ENCODE measurements around the gene ZBTB47. TPM values are rescaled to one million over a fixed set of nuclear protein-coding genes. Genes with fewer than 3 reads are reported as not detected.

ZBTB47 gene
- total and polyA plus RNA-seq, 4 donors = 23.8 to 59.5 (median 53.1) TPM

- no peak for DNase-seq (ENCODE audit: low read depth in 4 of 6, low spot score in 6 of 6)
- no peak overlapping the region for H3K27ac ChIP-seq (ENCODE audit: low read depth, low read length)
- no peaks in the 10 kb centered on the region for H3K27me3 ChIP-seq (ENCODE audit: control insufficient read depth, insufficient read depth, low read length)
- no peak overlapping the region for H3K4me3 ChIP-seq (ENCODE audit: low read depth, low read length)
- peaks cover 3% of the 10 kb centered on the region for H3K4me1 ChIP-seq (ENCODE audit: control insufficient read depth, insufficient read depth, low read length)
- H3K9me3 ChIP-seq (ENCODE audit: control insufficient read depth, insufficient read depth, low read length) = no peaks in the 10 kb centered on the region
- WGBS (ENCODE audit: insufficient coverage) = 80% methylated on average over 1 of the region's 6 CpGs
- peaks cover 30% of the 10 kb centered on the region for H3K36me3 ChIP-seq (ENCODE audit: control insufficient read depth, insufficient read depth, low read length)
These were observed 20.0 kb upstream of the ZBTB47 start for GRCh38 chr3:42633544-42633943.

GRCh38 chr3:42635111-42635510 is 18.4 kb upstream of the ZBTB47 start:
- no peak overlapping the region for H3K4me3 ChIP-seq (ENCODE audit: low read depth, low read length)

GRCh38 chr3:42637001-42637400 is 16.5 kb upstream of the ZBTB47 start:
- Histone ChIP-seq H3K4me1 (ENCODE audit: control insufficient read depth, insufficient read depth, low read length) (peaks cover under 1% of the 10 kb centered on the region), H3K9me3 (ENCODE audit: control insufficient read depth, insufficient read depth, low read length) (no peaks in the 10 kb centered on the region), H3K4me3 (ENCODE audit: low read depth, low read length) (no peak overlapping the region), H3K27ac (ENCODE audit: low read depth, low read length) (no peak overlapping the region), H3K36me3 (ENCODE audit: control insufficient read depth, insufficient read depth, low read length) (peaks cover 41% of the 10 kb centered on the region), H3K27me3 (ENCODE audit: control insufficient read depth, insufficient read depth, low read length) (no peaks in the 10 kb centered on the region)
- 100% methylated on average over 1 of the region's 6 CpGs for WGBS (ENCODE audit: insufficient coverage)
- DNase-seq (ENCODE audit: low read depth in 4 of 6, low spot score in 6 of 6) = no peak

More at GRCh38 chr3:42635111-42635510, 18.4 kb upstream of the ZBTB47 start:
- Histone ChIP-seq H3K9me3 (ENCODE audit: control insufficient read depth, insufficient read depth, low read length) (no peaks in the 10 kb centered on the region), H3K4me1 (ENCODE audit: control insufficient read depth, insufficient read depth, low read length) (peaks cover 3% of the 10 kb centered on the region), H3K36me3 (ENCODE audit: control insufficient read depth, insufficient read depth, low read length) (peaks cover 37% of the 10 kb centered on the region), H3K27ac (ENCODE audit: low read depth, low read length) (no peak overlapping the region), H3K27me3 (ENCODE audit: control insufficient read depth, insufficient read depth, low read length) (no peaks in the 10 kb centered on the region)
- DNase-seq (ENCODE audit: low read depth in 4 of 6, low spot score in 6 of 6) = no peak
- WGBS (ENCODE audit: insufficient coverage) = no CpG with 5 or more reads among the region's 2 CpGs

- no peak overlapping the region for H3K27ac ChIP-seq (ENCODE audit: low read depth, low read length)
- 80% methylated on average over 2 of the region's 6 CpGs for WGBS (ENCODE audit: insufficient coverage)
- DNase-seq (ENCODE audit: low read depth in 4 of 6, low spot score in 6 of 6) = no peak
- peaks cover 35% of the 10 kb centered on the region for H3K36me3 ChIP-seq (ENCODE audit: control insufficient read depth, insufficient read depth, low read length)
- H3K9me3 ChIP-seq (ENCODE audit: control insufficient read depth, insufficient read depth, low read length) = no peaks in the 10 kb centered on the region
- no peak overlapping the region for H3K4me3 ChIP-seq (ENCODE audit: low read depth, low read length)
- H3K4me1 ChIP-seq (ENCODE audit: control insufficient read depth, insufficient read depth, low read length) = no peaks in the 10 kb centered on the region
- no peaks in the 10 kb centered on the region for H3K27me3 ChIP-seq (ENCODE audit: control insufficient read depth, insufficient read depth, low read length)
These were observed 15.1 kb upstream of the ZBTB47 start for GRCh38 chr3:42638339-42638842.

- DNase-seq (ENCODE audit: low read depth in 4 of 6, low spot score in 6 of 6) = no peak
- Histone ChIP-seq H3K27ac (ENCODE audit: low read depth, low read length) (no peak overlapping the region), H3K4me1 (ENCODE audit: control insufficient read depth, insufficient read depth, low read length) (no peaks in the 10 kb centered on the region), H3K36me3 (ENCODE audit: control insufficient read depth, insufficient read depth, low read length) (peaks cover 38% of the 10 kb centered on the region), H3K27me3 (ENCODE audit: control insufficient read depth, insufficient read depth, low read length) (no peaks in the 10 kb centered on the region), H3K4me3 (ENCODE audit: low read depth, low read length) (no peak overlapping the region), H3K9me3 (ENCODE audit: control insufficient read depth, insufficient read depth, low read length) (no peaks in the 10 kb centered on the region)
- WGBS (ENCODE audit: insufficient coverage) = 92% methylated on average over 6 of the region's 6 CpGs
These were observed 14.3 kb upstream of the ZBTB47 start for GRCh38 chr3:42639192-42639591.

GRCh38 chr3:42640129-42640528 is 13.4 kb upstream of the ZBTB47 start:
- H3K4me1 ChIP-seq (ENCODE audit: control insufficient read depth, insufficient read depth, low read length) = no peaks in the 10 kb centered on the region
- H3K36me3 ChIP-seq (ENCODE audit: control insufficient read depth, insufficient read depth, low read length) = peaks cover 40% of the 10 kb centered on the region
- no peak overlapping the region for H3K4me3 ChIP-seq (ENCODE audit: low read depth, low read length)
- no peak overlapping the region for H3K27ac ChIP-seq (ENCODE audit: low read depth, low read length)
- H3K9me3 ChIP-seq (ENCODE audit: control insufficient read depth, insufficient read depth, low read length) = no peaks in the 10 kb centered on the region
- no peak for DNase-seq (ENCODE audit: low read depth in 4 of 6, low spot score in 6 of 6)
- H3K27me3 ChIP-seq (ENCODE audit: control insufficient read depth, insufficient read depth, low read length) = no peaks in the 10 kb centered on the region

- Histone ChIP-seq H3K9me3 (ENCODE audit: control insufficient read depth, insufficient read depth, low read length) (no peaks in the 10 kb centered on the region), H3K4me1 (ENCODE audit: control insufficient read depth, insufficient read depth, low read length) (no peaks in the 10 kb centered on the region), H3K27me3 (ENCODE audit: control insufficient read depth, insufficient read depth, low read length) (no peaks in the 10 kb centered on the region), H3K36me3 (ENCODE audit: control insufficient read depth, insufficient read depth, low read length) (peaks cover 39% of the 10 kb centered on the region), H3K27ac (ENCODE audit: low read depth, low read length) (no peak overlapping the region), H3K4me3 (ENCODE audit: low read depth, low read length) (no peak overlapping the region)
- DNase-seq (ENCODE audit: low read depth in 4 of 6, low spot score in 6 of 6) = no peak
- 100% methylated on average over 1 of the region's 6 CpGs for WGBS (ENCODE audit: insufficient coverage)
These were observed 12.6 kb upstream of the ZBTB47 start for GRCh38 chr3:42640771-42641370.

GRCh38 chr3:42647821-42648459 is 5.6 kb upstream of the ZBTB47 start:
- DNase-seq (ENCODE audit: low read depth in 4 of 6, low spot score in 6 of 6) = no peak
- WGBS (ENCODE audit: insufficient coverage) = 20% methylated on average over 1 of the region's 5 CpGs
- Histone ChIP-seq H3K36me3 (ENCODE audit: control insufficient read depth, insufficient read depth, low read length) (peaks cover 22% of the 10 kb centered on the region), H3K27me3 (ENCODE audit: control insufficient read depth, insufficient read depth, low read length) (no peaks in the 10 kb centered on the region), H3K9me3 (ENCODE audit: control insufficient read depth, insufficient read depth, low read length) (no peaks in the 10 kb centered on the region), H3K4me3 (ENCODE audit: low read depth, low read length) (no peak overlapping the region), H3K27ac (ENCODE audit: low read depth, low read length) (no peak overlapping the region), H3K4me1 (ENCODE audit: control insufficient read depth, insufficient read depth, low read length) (peaks cover 28% of the 10 kb centered on the region)

GRCh38 chr3:42649006-42649405 is 4.5 kb upstream of the ZBTB47 start:
- WGBS (ENCODE audit: insufficient coverage) = no CpG with 5 or more reads among the region's 2 CpGs
- Histone ChIP-seq H3K36me3 (ENCODE audit: control insufficient read depth, insufficient read depth, low read length) (peaks cover 20% of the 10 kb centered on the region), H3K27ac (ENCODE audit: low read depth, low read length) (no peak overlapping the region), H3K4me1 (ENCODE audit: control insufficient read depth, insufficient read depth, low read length) (peaks cover 38% of the 10 kb centered on the region), H3K4me3 (ENCODE audit: low read depth, low read length) (no peak overlapping the region), H3K9me3 (ENCODE audit: control insufficient read depth, insufficient read depth, low read length) (no peaks in the 10 kb centered on the region), H3K27me3 (ENCODE audit: control insufficient read depth, insufficient read depth, low read length) (no peaks in the 10 kb centered on the region)
- DNase-seq (ENCODE audit: low read depth in 4 of 6, low spot score in 6 of 6) = no peak

- peaks cover 15% of the 10 kb centered on the region for H3K36me3 ChIP-seq (ENCODE audit: control insufficient read depth, insufficient read depth, low read length)
- no peak for DNase-seq (ENCODE audit: low read depth in 4 of 6, low spot score in 6 of 6)
- H3K27me3 ChIP-seq (ENCODE audit: control insufficient read depth, insufficient read depth, low read length) = no peaks in the 10 kb centered on the region
- H3K4me1 ChIP-seq (ENCODE audit: control insufficient read depth, insufficient read depth, low read length) = peaks cover 38% of the 10 kb centered on the region
- 93% methylated on average over 4 of the region's 4 CpGs for WGBS (ENCODE audit: insufficient coverage)
- H3K9me3 ChIP-seq (ENCODE audit: control insufficient read depth, insufficient read depth, low read length) = no peaks in the 10 kb centered on the region
- no peak overlapping the region for H3K27ac ChIP-seq (ENCODE audit: low read depth, low read length)
- no peak overlapping the region for H3K4me3 ChIP-seq (ENCODE audit: low read depth, low read length)
These were observed 3.7 kb upstream of the ZBTB47 start for GRCh38 chr3:42649783-42650182.
